22Rv1 (cell line): Measurements from ENCODE around the gene VPS13D.

Source experiments
- H3K27ac ChIP-seq: fragments of 450-650 bp; 2 replicates; pipeline ENCODE4 v1.5.1; 2017
- ZFX ChIP-seq: fragments of 450-650 bp; IDR thresholded peaks from 2 replicates; pipeline ENCODE4 v1.6.1; 2017; ENCODE audit warnings: antibody characterized with exemption, borderline replicate concordance
- TF ChIP-seq, protein P1 (sequence below): fragments of 450-650 bp; IDR thresholded peaks from 2 replicates; pipeline ENCODE4 v1.5.1; 2017; ENCODE audit warnings: mild to moderate bottlenecking

The VPS13D gene

DNA sequence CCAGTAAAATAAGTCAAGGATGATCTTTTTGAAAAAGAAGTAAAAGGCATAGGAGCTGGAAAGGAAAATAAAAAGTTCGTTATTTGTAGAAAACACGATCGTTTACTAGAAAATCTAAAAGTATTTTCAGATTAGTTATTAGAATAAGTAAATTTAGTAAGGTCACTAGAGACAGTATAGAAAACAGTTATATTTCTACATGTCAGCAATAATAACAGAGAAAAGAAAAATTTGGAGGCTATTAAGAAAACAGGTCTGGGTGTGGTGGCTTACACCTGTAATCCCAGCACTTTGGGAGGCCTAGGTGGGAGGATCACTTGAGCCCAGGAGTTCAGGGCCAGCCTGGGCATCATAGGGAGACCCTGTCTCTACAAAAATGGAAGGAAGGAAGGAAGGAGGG, 181.3 kb downstream of the VPS13D start:
- no peak overlapping the region for H3K27ac ChIP-seq
- TF ChIP-seq ZFX, result no peak
- TF ChIP-seq, protein P1, sequence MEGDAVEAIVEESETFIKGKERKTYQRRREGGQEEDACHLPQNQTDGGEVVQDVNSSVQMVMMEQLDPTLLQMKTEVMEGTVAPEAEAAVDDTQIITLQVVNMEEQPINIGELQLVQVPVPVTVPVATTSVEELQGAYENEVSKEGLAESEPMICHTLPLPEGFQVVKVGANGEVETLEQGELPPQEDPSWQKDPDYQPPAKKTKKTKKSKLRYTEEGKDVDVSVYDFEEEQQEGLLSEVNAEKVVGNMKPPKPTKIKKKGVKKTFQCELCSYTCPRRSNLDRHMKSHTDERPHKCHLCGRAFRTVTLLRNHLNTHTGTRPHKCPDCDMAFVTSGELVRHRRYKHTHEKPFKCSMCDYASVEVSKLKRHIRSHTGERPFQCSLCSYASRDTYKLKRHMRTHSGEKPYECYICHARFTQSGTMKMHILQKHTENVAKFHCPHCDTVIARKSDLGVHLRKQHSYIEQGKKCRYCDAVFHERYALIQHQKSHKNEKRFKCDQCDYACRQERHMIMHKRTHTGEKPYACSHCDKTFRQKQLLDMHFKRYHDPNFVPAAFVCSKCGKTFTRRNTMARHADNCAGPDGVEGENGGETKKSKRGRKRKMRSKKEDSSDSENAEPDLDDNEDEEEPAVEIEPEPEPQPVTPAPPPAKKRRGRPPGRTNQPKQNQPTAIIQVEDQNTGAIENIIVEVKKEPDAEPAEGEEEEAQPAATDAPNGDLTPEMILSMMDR, result no peak

DNA sequence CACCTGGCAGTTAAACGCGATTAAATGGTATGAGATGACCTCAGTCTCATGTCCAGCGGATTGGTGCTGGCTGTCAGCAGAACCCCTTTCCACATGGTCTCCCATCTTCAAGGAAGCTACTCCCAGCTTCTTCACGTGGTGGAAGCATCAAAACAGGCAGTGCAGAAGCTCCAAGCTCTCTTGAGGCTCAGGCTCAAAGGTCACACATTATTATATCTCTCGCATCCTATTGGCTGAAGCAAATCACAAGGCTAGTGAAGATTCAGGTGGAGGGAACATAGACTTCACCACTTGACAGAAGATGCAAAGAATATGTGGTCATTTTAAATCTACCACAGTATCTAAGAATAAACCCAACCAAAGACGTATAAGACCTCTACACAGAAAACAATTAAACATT, 181.9 kb downstream of the VPS13D start:
- no peak overlapping the region for H3K27ac ChIP-seq
- TF ChIP-seq, protein P1, result no peak
- no peak for TF ChIP-seq ZFX

- TF ChIP-seq, protein P1, result no peak
- no peak for TF ChIP-seq ZFX
These were observed 182.6 kb downstream of the VPS13D start for GRCh38 chr1:12412439-12412838.

GRCh38 chr1:12413664-12414410, 184.0 kb downstream of the VPS13D start:
- H3K27ac ChIP-seq, result no peak overlapping the region

More at GRCh38 chr1:12412439-12412838, 182.6 kb downstream of the VPS13D start:
- H3K27ac ChIP-seq, result no peak overlapping the region

GRCh38 chr1:12414444-12415018, 184.7 kb downstream of the VPS13D start:
- no peak overlapping the region for H3K27ac ChIP-seq

More at GRCh38 chr1:12413664-12414410, 184.0 kb downstream of the VPS13D start:
- TF ChIP-seq ZFX, result no peak
- TF ChIP-seq, protein P1, result no peak

DNA sequence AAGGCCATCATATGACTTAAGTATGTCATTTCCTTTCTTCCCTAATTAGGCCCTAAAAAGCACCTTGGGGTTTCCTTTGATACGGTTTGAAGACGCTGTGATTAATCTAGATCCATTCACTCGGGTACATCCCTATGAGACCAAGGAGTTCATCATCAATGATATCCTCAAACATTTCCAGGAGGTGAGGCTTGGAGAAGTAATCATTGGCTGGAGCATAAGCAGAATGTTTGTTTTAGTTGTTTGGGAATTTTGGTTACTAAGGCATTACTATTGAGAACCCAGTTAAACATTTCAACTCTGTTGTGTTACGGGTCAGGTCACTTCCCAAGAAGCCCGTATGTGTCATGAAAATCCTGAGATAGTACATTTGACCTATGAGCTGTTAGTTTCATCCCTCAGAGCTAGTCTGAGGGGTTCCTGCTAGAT, 185.2 kb downstream of the VPS13D start:
- no peak overlapping the region for H3K27ac ChIP-seq
- TF ChIP-seq, protein P1, result no peak
- TF ChIP-seq ZFX, result no peak

More at GRCh38 chr1:12414444-12415018, 184.7 kb downstream of the VPS13D start:
- TF ChIP-seq, protein P1, result no peak
- no peak for TF ChIP-seq ZFX

DNA sequence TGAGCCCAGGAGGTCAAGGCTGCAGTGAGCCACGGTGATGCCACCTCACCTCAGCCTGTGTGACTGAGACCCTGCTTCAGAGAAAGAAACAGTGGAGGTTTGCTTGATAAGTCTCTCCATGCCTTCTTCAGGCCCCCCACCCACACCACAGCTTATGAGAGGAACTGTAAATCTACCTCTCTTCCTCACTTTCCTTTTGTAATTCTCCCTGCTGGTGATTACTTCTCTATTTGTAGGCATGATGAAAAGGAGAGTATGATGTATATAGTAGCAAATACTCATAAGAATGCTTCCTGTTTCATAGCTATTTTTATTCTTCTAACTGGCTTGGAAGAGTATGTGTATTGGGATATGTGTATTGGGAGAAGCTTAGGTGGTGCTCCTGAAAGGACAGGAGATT, 186.3 kb downstream of the VPS13D start:
- no peak for TF ChIP-seq ZFX
- TF ChIP-seq, protein P1, result no peak

More for the DNA sequence above, 186.3 kb downstream of the VPS13D start:
- H3K27ac ChIP-seq, result no peak overlapping the region
